Small intestine (tissue), 7 donors: Measurements from ENCODE around the gene MEIS2. TPM values are rescaled to one million over a fixed set of nuclear protein-coding genes. Genes with fewer than 3 reads are reported as not detected.

Experiments used
- DNase-seq, 2 donors: peaks; one replicate each; pipeline versions ENCODE4 v3.0.0 to v3.0.0-alpha.2; 2013
- FAIRE-seq: peaks from 2 replicates; lab custom pipeline; 2012; peaks lifted over from hg19 to GRCh38; lab: Jason Lieb, UNC
- H3K27ac ChIP-seq, 3 donors: one replicate each; pipeline ENCODE4 v1.5.1; 2013; ENCODE audit warnings: low read length in 2 of 3, mild to moderate bottlenecking in 2 of 3, control low read depth in 1 of 3, inconsistent platforms in 1 of 3, low read depth in 1 of 3, moderate library complexity in 1 of 3
- H3K27me3 ChIP-seq, 3 donors: one replicate each; pipeline ENCODE4 v1.6.1; 2013; ENCODE audit warnings: low read length in 3 of 3, inconsistent platforms in 1 of 3; ENCODE audit not compliant: control insufficient read depth in 3 of 3, insufficient read depth in 3 of 3
- H3K36me3 ChIP-seq, 3 donors: one replicate each; pipeline ENCODE4 v1.6.1; 2013; ENCODE audit warnings: low read length in 3 of 3, inconsistent platforms in 1 of 3, low read depth in 1 of 3, mild to moderate bottlenecking in 1 of 3, moderate library complexity in 1 of 3; ENCODE audit not compliant: control insufficient read depth in 3 of 3, insufficient read depth in 2 of 3
- H3K4me1 ChIP-seq, 3 donors: one replicate each; pipeline ENCODE4 v1.6.1; 2013; ENCODE audit warnings: low read length in 2 of 3, inconsistent platforms in 1 of 3, low read depth in 1 of 3, mild to moderate bottlenecking in 1 of 3, moderate library complexity in 1 of 3; ENCODE audit not compliant: control insufficient read depth in 3 of 3, insufficient read depth in 2 of 3
- H3K4me3 ChIP-seq, 3 donors: one replicate each; pipeline ENCODE4 v1.5.1; 2013; ENCODE audit warnings: low read length in 3 of 3, control low read depth in 1 of 3, inconsistent platforms in 1 of 3, low read depth in 1 of 3, mild to moderate bottlenecking in 1 of 3, moderate library complexity in 1 of 3
- H3K9me3 ChIP-seq, 2 donors: one replicate each; pipeline ENCODE4 v1.6.1; 2013; ENCODE audit warnings: low read depth in 1 of 2, low read length in 1 of 2; ENCODE audit not compliant: control insufficient read depth in 2 of 2, insufficient read depth in 1 of 2
- WGBS, 3 donors: extraction: QIAGEN DNeasy Blood & Tissue Kit; methylation state at CpG; one replicate each; pipeline ENCODE4 v1.1.7; 2013; 5-methylcytosine and 5-hydroxymethylcytosine counted together
- polyA plus RNA-seq, 4 donors: library from polyadenylated mRNA; stranded (reverse) in 3 of 4; unstranded in 1 of 4; fragments of 200-250 nt in 3 of 4; fragments of 120-200 nt in 1 of 4; gene quantifications; one replicate each; pipeline versions ENCODE4 v1.2.1 to v1.2.3, GENCODE V29; 2013
- donor health status: healthy with polysubstance abuse.
- donor health status: control.
- donor health status: control.
- donor health status: Bipolar disorder and iron deficiency.
- donor health status: healthy.

MEIS2 gene
- polyA plus RNA-seq, 4 donors: 5.4 to 13.2 (median 10.2) TPM

DNA sequence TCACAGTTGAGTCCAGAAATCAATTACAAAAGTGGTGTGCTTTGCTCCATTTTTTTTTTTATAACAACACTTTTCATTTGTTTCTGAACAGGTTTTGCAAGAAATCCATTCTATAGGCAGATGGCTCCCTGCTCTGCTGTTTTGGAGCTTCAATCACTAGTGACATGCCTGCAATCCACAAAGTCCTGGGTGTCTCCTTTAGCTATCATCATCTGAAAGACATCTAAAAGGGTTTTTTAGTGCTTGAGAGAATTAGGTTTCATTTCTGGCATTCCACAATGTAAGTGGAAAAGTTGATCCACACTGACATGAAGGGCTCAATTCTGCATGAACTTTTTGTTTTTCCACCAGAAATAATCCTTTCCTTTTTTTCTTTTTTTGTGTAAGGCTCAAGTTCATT lies 24.0 kb upstream of the MEIS2 start:
- DNase-seq (no peak), FAIRE-seq (no peak)
- peaks cover 0 to 4% (median 0%) of the 10 kb centered on the region in 3 donors for H3K27me3 ChIP-seq
- no peaks in the 10 kb centered on the region for H3K36me3 ChIP-seq
- no peaks in the 10 kb centered on the region for H3K4me1 ChIP-seq
- H3K27ac ChIP-seq: no peak overlapping the region
- no peak overlapping the region for H3K4me3 ChIP-seq
- no peaks in the 10 kb centered on the region for H3K9me3 ChIP-seq

DNA sequence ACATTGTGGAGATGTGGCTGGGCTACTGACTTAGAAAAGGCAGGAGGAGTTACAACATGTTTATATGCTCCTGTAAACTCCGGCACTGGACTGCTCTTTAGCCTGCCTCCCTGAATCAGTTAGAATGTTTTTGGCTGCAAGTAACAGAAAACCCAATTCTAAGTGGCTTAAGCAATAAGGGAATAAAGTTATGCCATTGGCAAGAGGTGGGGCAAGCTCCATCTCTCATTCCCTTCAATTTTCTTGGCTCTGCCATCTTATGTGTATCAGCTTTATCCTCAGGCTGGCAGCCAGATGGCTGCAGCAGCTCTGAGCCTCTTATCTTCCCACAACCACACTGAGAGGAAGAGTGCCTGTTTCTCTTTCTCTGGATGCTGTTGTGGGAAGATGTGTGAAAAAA lies 22.4 kb upstream of the MEIS2 start:
- peaks cover 0 to 4% (median 0%) of the 10 kb centered on the region in 3 donors for H3K27me3 ChIP-seq
- H3K36me3 ChIP-seq: no peaks in the 10 kb centered on the region
- DNase-seq: no peak
- H3K9me3 ChIP-seq: no peaks in the 10 kb centered on the region
- no peak overlapping the region for H3K27ac ChIP-seq
- no peak overlapping the region for H3K4me3 ChIP-seq
- WGBS, 3 donors: 71 to 77% (median 76%) methylated on average over 1 of the region's 1 CpG
- H3K4me1 ChIP-seq: no peaks in the 10 kb centered on the region
- FAIRE-seq: no peak

DNA sequence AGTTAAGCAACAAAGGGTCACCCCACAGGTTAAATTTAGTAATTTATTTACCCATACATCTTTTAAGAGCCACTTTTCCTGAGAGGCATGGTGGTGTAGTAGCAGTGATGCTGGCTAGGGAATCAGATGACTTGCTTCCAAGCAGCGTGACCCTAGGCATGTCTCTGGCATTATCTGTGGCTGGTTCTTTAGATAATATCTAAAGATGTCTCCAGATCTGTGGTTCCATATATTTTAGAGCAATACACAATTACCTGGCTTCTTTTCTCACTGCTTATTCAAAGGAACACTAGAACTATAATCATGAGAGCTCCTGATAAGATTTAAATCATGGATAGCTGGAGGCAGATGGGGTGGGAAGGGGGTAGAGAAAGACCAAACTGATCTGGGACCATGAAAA lies 21.1 kb upstream of the MEIS2 start:
- H3K27me3 ChIP-seq: peaks cover 0 to 4% (median 0%) of the 10 kb centered on the region in 3 donors
- WGBS, 3 donors: 81 to 89% (median 88%) methylated on average over 1 of the region's 1 CpG
- no peaks in the 10 kb centered on the region for H3K4me1 ChIP-seq
- H3K4me3 ChIP-seq: no peak overlapping the region
- no peak overlapping the region for H3K27ac ChIP-seq
- DNase-seq: no peak
- H3K36me3 ChIP-seq: no peaks in the 10 kb centered on the region
- FAIRE-seq: no peak
- no peaks in the 10 kb centered on the region for H3K9me3 ChIP-seq

DNA sequence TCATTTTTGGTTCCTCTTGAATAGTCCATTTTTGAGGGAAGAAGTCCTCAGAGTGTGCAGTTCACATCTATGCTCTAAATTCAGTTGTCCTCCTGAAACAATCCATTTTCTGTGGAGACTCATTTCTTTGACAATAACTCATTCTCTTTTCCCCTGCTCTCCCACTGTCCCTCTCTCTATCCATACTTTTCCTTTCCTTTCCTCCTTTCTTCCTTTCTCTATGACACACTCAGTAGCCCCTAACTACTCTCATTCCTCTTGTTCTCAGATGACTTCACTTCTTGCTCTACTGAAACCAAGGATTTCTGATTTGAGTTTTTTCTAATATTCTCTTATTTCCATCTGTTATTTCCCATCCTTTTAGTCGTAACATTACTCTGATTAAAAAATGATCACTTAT lies 16.7 kb upstream of the MEIS2 start:
- FAIRE-seq: no peak
- no peaks in the 10 kb centered on the region for H3K4me1 ChIP-seq
- 73 to 85% (median 82%) methylated on average over 1 of the region's 1 CpG for WGBS, 3 donors
- DNase-seq: no peak
- H3K9me3 ChIP-seq: no peaks in the 10 kb centered on the region
- H3K36me3 ChIP-seq: no peaks in the 10 kb centered on the region
- H3K27me3 ChIP-seq: peaks cover 0 to 17% (median 0%) of the 10 kb centered on the region in 3 donors
- H3K4me3 ChIP-seq: no peak overlapping the region
- no peak overlapping the region for H3K27ac ChIP-seq

DNA sequence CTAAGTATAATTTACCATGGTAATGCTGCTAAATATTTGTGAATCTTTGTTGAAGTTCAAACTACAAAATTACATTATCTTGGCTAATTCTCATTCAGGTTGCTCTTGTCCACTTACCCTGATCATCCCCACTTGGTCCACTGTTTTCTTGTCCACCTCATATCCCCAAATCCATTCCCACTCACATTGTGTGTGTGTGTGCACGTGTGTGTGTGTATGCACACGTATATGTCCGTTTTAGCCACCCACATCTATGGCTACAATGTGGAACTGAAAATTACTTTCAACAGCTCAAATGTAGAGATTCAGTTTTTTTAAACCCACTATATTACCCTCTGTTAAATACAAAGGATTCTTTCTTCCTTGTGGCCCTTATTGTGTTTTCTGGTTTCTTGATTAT lies 15.2 kb upstream of the MEIS2 start:
- Histone ChIP-seq H3K4me1 (peaks cover 0 to 3% (median 1%) of the 10 kb centered on the region in 3 donors), H3K9me3 (no peaks in the 10 kb centered on the region), H3K27ac (no peak overlapping the region), H3K27me3 (peaks cover 0 to 31% (median 1%) of the 10 kb centered on the region in 3 donors), H3K4me3 (no peak overlapping the region), H3K36me3 (no peaks in the 10 kb centered on the region)
- FAIRE-seq: no peak
- 90 to 96% (median 92%) methylated on average over 3 of the region's 3 CpGs for WGBS, 3 donors
- DNase-seq: no peak

DNA sequence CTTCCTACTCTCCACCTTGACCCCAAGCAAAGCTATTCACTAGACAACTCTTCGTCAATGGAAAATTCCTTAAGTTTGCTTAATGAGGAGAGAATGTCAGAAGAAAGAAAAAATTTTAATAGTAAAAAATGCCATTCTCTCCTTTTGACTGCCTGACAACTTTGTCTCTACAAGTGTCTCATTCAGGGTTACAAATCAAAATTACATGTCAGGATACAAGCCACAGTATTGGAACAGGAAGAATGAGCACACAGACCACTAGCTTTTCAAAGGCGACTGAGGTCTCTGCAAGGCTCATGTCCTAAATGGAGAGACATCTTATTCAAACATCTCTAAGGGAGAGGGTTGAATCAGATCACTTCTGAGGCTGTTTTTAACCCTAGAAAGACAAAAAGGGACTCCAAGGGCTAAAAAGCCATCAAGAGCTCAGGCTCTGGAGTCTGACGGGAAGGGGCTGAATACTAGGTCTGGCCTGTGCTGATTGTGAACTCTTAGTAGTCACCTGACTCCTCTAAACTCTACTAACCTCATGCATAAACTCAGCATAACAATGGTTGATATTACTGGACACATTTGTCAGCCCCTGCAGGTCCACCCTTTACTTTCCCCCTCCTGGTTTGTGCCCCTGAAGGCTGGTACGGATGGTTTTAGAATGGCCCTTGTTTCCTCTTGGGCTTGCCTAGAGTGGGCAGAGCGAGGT lies 12.8 kb upstream of the MEIS2 start:
- Histone ChIP-seq H3K4me1 (peaks cover 0 to 11% (median 1%) of the 10 kb centered on the region in 3 donors), H3K4me3 (no peak overlapping the region), H3K27ac (no peak overlapping the region), H3K27me3 (peaks cover 0 to 54% (median 11%) of the 10 kb centered on the region in 3 donors), H3K9me3 (no peaks in the 10 kb centered on the region), H3K36me3 (no peaks in the 10 kb centered on the region)
- DNase-seq: no peak
- no peak for FAIRE-seq
- 88 to 92% (median 90%) methylated on average over 5 of the region's 5 CpGs for whole genome bisulfite sequencing, 3 donors

DNA sequence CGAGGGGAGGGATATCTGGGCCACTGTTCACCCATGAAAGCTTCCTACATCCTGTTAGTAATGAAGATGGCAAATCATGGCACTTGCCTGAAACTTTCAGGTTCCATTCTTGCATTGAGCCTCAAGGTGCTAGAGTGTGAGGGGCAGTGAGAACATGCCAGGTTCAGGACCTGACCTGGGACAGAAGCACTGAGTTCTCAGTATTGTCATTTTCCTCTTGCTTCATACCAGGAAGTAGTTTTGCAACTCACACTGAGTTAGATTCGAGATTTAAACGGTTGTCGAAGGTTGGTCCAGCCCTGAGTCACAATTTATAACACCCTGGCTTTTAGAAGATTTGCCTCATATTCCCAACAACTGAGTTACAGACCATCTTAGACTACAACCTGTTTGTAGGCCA lies 11.8 kb upstream of the MEIS2 start:
- Histone ChIP-seq H3K4me3 (no peak overlapping the region), H3K27me3 (peaks cover 0 to 61% (median 16%) of the 10 kb centered on the region in 3 donors), H3K4me1 (peaks cover 0 to 11% (median 1%) of the 10 kb centered on the region in 3 donors), H3K36me3 (no peaks in the 10 kb centered on the region), H3K27ac (peak overlapping the region in 1 of 3 donors; percentile 4), H3K9me3 (no peaks in the 10 kb centered on the region)
- DNase-seq (peak in 1 of 2 donors; percentile 65), FAIRE-seq (no peak)
- WGBS, 3 donors: 16 to 35% (median 28%) methylated on average over 4 of the region's 4 CpGs

DNA sequence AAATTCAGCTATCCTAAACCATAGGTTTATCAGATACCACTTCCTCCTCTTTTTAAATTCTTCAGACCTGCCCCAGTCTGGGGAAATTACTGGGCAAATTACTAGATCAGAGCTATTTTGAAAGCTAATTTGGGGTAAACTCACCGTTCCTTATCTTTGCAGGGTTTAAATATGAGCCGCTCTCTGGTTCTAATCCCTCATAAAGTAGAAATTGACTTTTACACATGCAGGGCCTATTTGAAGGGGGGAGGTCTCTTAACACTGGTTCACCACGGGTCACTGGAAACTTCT lies 11.0 kb upstream of the MEIS2 start:
- H3K27me3 ChIP-seq: peaks cover 0 to 69% (median 19%) of the 10 kb centered on the region in 3 donors
- H3K27ac ChIP-seq: peak overlapping the region in 1 of 3 donors; percentile 41
- FAIRE-seq (no peak), DNase-seq (no peak)
- no peaks in the 10 kb centered on the region for H3K36me3 ChIP-seq
- WGBS, 3 donors: 58 to 75% (median 68%) methylated on average over 3 of the region's 3 CpGs
- H3K9me3 ChIP-seq: no peaks in the 10 kb centered on the region
- H3K4me3 ChIP-seq: peak overlapping the region in 2 of 3 donors; percentile 3 to 35
- peaks cover 0 to 14% (median 1%) of the 10 kb centered on the region in 3 donors for H3K4me1 ChIP-seq
